SK-N-SH (cell line): ENCODE data around the gene MUC16.

Experiments used
- ELF1 ChIP-seq: IDR thresholded peaks from 2 replicates; pipeline ENCODE4 v1.4.0; 2012
- EP300 ChIP-seq, 2 experiments: IDR thresholded peaks; 2 replicates each; pipeline versions ENCODE4 v1.4.0 to v1.6.1; 2012; ENCODE audit warnings: borderline replicate concordance in 1 of 2, low read depth in 1 of 2, low read length in 1 of 2
- FOXM1 ChIP-seq: IDR thresholded peaks from 2 replicates; pipeline ENCODE4 v1.4.0; 2012; ENCODE audit warnings: low read depth, mild to moderate bottlenecking
- GABPA ChIP-seq: IDR thresholded peaks from 2 replicates; pipeline ENCODE4 v1.4.0; 2012; ENCODE audit warnings: low read depth, mild to moderate bottlenecking
- GATA2 ChIP-seq: sonication (generic); formaldehyde crosslinking; IDR thresholded peaks from 2 replicates; pipeline ENCODE4 v1.5.0; 2020; ENCODE audit warnings: mild to moderate bottlenecking, missing genetic modification reagents
- MAX ChIP-seq: IDR thresholded peaks from 2 replicates; pipeline ENCODE4 v1.4.0; 2012; ENCODE audit warnings: low read depth
- RAD21 ChIP-seq: IDR thresholded peaks from 2 replicates; pipeline ENCODE4 v1.6.1; 2012; ENCODE audit warnings: mild to moderate bottlenecking, low read length
- RFX5 ChIP-seq: IDR thresholded peaks from 2 replicates; pipeline ENCODE4 v1.6.1; 2012; ENCODE audit warnings: mild to moderate bottlenecking, improper control_type of control experiment, low read length
- SMC3 ChIP-seq: IDR thresholded peaks from 2 replicates; pipeline ENCODE4 v1.6.1; 2012; ENCODE audit warnings: low read depth, low read length, improper control_type of control experiment
- TF ChIP-seq, protein P1 (sequence below): fragments of 200-600 bp; sonication (generic); IDR thresholded peaks from 2 replicates; pipeline ENCODE4 v1.6.1; 2017; ENCODE audit warnings: antibody characterized with exemption, mild to moderate bottlenecking, moderate library complexity
- TF ChIP-seq, protein P2 (sequence below): IDR thresholded peaks from 2 replicates; pipeline ENCODE4 v1.6.1; 2012; ENCODE audit warnings: mild to moderate bottlenecking, low read depth, low read length, moderate library complexity

DNA sequence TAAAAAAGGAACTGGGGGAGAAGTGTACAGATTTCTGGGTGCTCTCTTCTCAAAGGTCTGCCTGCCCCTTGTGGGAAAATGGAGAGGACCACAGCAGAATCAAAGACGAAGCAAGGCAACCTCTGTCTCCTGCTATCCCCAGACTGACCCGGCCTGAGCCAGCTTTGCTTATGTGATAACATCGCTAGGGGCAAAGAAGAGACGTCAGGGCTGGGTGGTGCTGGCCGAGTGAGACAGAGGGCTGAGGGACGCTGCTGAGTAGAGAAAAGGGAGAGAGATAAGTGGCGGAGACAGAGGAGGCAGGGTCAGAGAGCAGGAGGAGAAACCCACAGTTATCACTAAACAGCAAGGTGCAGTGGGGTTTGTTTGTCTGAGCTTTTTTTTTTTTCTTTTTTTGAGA lies 4.6 kb upstream of the MUC16 start:
- TF ChIP-seq, protein P1, sequence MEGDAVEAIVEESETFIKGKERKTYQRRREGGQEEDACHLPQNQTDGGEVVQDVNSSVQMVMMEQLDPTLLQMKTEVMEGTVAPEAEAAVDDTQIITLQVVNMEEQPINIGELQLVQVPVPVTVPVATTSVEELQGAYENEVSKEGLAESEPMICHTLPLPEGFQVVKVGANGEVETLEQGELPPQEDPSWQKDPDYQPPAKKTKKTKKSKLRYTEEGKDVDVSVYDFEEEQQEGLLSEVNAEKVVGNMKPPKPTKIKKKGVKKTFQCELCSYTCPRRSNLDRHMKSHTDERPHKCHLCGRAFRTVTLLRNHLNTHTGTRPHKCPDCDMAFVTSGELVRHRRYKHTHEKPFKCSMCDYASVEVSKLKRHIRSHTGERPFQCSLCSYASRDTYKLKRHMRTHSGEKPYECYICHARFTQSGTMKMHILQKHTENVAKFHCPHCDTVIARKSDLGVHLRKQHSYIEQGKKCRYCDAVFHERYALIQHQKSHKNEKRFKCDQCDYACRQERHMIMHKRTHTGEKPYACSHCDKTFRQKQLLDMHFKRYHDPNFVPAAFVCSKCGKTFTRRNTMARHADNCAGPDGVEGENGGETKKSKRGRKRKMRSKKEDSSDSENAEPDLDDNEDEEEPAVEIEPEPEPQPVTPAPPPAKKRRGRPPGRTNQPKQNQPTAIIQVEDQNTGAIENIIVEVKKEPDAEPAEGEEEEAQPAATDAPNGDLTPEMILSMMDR: no peak
- TF ChIP-seq GABPA (no peak), GATA2 (CRISPR knock-in tag) (no peak), ELF1 (no peak), FOXM1 (no peak), MAX (no peak), RAD21 (no peak), EP300 (IDR thresholded peaks at IDR 0.05; ENCODE audit: borderline replicate concordance in 1 of 2, low read depth in 1 of 2, low read length in 1 of 2) (no peak), RFX5 (no peak), SMC3 (no peak)
- TF ChIP-seq, protein P2, sequence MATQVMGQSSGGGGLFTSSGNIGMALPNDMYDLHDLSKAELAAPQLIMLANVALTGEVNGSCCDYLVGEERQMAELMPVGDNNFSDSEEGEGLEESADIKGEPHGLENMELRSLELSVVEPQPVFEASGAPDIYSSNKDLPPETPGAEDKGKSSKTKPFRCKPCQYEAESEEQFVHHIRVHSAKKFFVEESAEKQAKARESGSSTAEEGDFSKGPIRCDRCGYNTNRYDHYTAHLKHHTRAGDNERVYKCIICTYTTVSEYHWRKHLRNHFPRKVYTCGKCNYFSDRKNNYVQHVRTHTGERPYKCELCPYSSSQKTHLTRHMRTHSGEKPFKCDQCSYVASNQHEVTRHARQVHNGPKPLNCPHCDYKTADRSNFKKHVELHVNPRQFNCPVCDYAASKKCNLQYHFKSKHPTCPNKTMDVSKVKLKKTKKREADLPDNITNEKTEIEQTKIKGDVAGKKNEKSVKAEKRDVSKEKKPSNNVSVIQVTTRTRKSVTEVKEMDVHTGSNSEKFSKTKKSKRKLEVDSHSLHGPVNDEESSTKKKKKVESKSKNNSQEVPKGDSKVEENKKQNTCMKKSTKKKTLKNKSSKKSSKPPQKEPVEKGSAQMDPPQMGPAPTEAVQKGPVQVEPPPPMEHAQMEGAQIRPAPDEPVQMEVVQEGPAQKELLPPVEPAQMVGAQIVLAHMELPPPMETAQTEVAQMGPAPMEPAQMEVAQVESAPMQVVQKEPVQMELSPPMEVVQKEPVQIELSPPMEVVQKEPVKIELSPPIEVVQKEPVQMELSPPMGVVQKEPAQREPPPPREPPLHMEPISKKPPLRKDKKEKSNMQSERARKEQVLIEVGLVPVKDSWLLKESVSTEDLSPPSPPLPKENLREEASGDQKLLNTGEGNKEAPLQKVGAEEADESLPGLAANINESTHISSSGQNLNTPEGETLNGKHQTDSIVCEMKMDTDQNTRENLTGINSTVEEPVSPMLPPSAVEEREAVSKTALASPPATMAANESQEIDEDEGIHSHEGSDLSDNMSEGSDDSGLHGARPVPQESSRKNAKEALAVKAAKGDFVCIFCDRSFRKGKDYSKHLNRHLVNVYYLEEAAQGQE: no peak
